Measurements from ENCODE around the gene PPIE.
"Not testable (repeated sequence)": the region's sequence is repeated elsewhere in the genome, so short reads cannot be mapped to it uniquely, and the experiment has no call there.

PPIE gene

DNA sequence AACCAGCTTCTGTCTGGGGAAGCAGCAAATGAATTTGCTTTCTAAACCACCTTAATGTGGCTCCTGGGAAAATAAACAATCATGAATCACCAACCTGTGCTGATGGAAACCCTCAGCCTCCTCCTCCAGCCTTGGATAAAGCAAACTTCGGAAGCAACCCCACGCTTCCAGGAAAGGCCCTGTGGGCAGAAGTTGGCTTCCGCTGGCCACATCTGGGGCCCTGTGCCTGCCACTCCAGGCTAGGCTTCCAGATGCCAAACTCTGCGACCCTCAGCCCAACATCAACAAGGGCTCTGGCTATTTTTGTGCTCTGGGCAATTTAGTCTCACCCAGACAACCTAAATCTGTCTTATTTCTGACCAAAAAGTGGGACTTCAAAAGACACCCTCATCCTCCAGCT is 38.6 kb downstream of the PPIE start:
- Histone ChIP-seq H3K4me1 (no peaks in the 10 kb centered on the region), H3K4me3 (no peak overlapping the region), H3K27me3 (peaks cover 0 to 15% of the 10 kb centered on the region in 2 donors), H3K27ac (no peak overlapping the region), H3K36me3 (no peaks in the 10 kb centered on the region), H3K9me3 (no peaks in the 10 kb centered on the region)
- TF ChIP-seq, protein P1, sequence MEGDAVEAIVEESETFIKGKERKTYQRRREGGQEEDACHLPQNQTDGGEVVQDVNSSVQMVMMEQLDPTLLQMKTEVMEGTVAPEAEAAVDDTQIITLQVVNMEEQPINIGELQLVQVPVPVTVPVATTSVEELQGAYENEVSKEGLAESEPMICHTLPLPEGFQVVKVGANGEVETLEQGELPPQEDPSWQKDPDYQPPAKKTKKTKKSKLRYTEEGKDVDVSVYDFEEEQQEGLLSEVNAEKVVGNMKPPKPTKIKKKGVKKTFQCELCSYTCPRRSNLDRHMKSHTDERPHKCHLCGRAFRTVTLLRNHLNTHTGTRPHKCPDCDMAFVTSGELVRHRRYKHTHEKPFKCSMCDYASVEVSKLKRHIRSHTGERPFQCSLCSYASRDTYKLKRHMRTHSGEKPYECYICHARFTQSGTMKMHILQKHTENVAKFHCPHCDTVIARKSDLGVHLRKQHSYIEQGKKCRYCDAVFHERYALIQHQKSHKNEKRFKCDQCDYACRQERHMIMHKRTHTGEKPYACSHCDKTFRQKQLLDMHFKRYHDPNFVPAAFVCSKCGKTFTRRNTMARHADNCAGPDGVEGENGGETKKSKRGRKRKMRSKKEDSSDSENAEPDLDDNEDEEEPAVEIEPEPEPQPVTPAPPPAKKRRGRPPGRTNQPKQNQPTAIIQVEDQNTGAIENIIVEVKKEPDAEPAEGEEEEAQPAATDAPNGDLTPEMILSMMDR (IDR thresholded peaks at IDR 0.05), result no peak
- intact Hi-C loops (cut with DNase I; ENCODE audit: low total_unique reads), result no loop called here
- DNase-seq, result no peak

DNA sequence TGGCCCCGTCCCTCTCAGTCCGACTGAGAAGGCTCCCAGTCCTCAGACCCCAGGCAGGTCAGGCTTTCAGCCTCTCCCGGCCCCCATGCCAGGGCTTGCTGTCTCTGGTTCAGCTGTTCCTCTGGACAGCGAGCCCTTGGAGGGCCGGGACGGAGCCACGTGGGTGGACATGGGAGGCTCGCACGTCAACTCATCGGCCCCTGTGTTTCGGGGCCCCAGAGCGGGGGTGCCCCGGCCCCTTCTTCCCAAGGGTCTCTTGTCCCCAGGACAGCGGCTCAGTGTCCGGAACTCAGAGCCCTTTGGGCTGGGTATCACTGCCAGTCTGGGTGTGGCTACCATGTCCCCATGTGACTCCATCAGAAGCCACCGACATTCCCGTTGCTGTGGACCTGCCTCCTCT is 39.2 kb downstream of the PPIE start:
- H3K27ac ChIP-seq; H3K4me1 ChIP-seq; intact Hi-C loops (cut with DNase I; ENCODE audit: low total_unique reads); H3K9me3 ChIP-seq; DNase-seq; H3K4me3 ChIP-seq; H3K36me3 ChIP-seq: not testable (repeated sequence)
- peaks cover 0 to 15% of the 10 kb centered on the region in 2 donors for H3K27me3 ChIP-seq

DNA sequence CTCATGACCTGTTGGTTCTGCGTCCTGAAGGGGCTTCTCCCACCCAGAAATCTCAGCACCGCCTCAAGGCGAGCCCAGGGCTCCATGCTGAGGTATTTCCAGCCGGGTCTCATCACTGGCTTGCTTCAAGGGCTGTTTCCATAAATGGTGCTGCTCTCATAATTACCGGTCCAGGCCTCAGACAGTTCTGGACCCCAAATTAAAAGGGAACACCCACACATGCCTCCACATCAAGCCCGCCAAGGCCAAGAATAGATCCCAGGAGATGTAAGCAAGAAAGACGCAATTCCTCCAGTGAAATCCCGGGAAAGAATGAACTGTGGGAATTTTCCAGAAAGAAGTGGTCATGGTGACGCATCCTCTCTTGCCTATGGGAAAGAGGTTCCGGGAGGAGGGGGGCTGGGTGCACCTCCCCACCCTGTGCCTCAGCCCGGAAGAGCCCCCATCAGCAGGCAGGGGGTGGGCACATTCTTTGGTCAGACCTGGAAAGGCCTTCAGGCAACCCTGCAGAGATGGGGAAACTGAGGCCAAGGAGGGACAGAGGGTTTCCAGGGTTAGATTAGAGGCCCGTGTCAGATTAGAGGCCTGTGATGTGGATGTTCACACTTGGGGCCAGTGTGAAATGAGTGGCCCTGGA is 39.9 kb downstream of the PPIE start:
- H3K4me3 ChIP-seq; DNase-seq; H3K36me3 ChIP-seq; H3K4me1 ChIP-seq; H3K27ac ChIP-seq; intact Hi-C loops (cut with DNase I; ENCODE audit: low total_unique reads); H3K9me3 ChIP-seq: not testable (repeated sequence)
- H3K27me3 ChIP-seq, result peaks cover 0 to 16% of the 10 kb centered on the region in 2 donors

DNA sequence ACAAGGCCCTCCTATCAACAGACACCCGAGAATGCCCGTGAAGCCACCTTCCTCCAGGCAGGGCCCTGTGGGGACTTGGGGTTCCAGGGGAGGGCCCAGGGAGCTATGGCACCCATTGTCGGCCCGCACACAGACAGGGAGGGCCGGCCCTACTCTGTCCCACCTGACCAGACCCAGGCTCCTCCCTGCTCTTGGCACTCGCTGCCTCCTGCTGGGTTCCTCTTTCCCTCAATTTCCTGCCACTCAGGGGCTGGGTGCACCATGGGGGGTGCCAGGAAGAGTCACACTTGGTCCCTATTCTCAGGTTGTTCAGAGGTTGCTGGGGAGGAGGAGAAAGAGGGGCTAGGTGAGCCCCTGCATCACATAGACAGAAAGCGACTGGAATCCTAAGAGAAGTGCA is 40.5 kb downstream of the PPIE start:
- intact Hi-C loops (cut with DNase I; ENCODE audit: low total_unique reads), result no loop called here
- Histone ChIP-seq H3K36me3 (no peaks in the 10 kb centered on the region), H3K4me1 (no peaks in the 10 kb centered on the region), H3K4me3 (no peak overlapping the region), H3K9me3 (no peaks in the 10 kb centered on the region), H3K27me3 (peaks cover 0 to 18% of the 10 kb centered on the region in 2 donors), H3K27ac (no peak overlapping the region)
- TF ChIP-seq, protein P1 (IDR thresholded peaks at IDR 0.05), result no peak
- DNase-seq, result no peak

DNA sequence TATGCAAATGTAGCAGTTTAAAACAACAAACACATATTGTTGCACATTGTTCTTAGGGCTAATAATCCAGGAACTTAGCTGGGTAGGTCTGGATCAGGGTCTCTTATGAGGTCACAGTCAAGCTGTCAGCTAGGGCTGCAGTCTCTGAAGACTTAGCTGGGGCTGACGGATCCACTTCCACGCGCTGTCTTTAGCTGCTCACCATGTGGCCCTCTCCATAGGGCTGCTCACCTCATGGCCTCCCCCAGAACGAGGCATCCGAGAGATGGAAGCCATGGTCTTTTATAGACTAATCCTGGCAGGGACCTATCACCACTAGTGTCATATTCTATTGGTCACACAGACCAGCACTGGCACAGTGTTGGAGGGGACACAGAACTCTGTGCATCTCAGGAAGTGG is 41.1 kb downstream of the PPIE start:
- peaks cover 0 to 18% of the 10 kb centered on the region in 2 donors for H3K27me3 ChIP-seq
- H3K36me3 ChIP-seq, result no peaks in the 10 kb centered on the region
- H3K27ac ChIP-seq, result no peak overlapping the region
- intact Hi-C loops (cut with DNase I; ENCODE audit: low total_unique reads), result no loop called here
- TF ChIP-seq, protein P1 (IDR thresholded peaks at IDR 0.05), result no peak
- H3K9me3 ChIP-seq, result no peaks in the 10 kb centered on the region
- no peaks in the 10 kb centered on the region for H3K4me1 ChIP-seq
- H3K4me3 ChIP-seq, result no peak overlapping the region
- no peak for DNase-seq

DNA sequence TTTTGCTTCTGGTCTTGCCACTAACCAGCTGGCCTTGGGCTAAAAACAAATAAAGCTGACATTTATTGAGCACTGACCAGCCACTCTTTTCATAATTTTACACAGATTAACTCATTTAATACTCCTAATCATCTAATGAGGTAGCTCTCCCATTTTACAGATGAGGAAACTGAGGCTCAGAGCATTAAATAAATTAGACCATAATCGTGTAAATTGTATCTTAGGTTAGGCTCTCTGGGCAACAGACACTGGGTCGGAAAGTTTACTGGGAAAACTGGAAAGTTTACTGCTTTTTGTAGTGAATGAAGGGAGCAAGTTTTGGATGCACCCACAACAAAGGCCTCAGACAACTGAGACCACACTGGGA is 42.6 kb downstream of the PPIE start:
- Histone ChIP-seq H3K27ac (no peak overlapping the region), H3K36me3 (no peaks in the 10 kb centered on the region), H3K4me3 (no peak overlapping the region), H3K9me3 (no peaks in the 10 kb centered on the region), H3K4me1 (no peaks in the 10 kb centered on the region), H3K27me3 (peaks cover 0 to 20% of the 10 kb centered on the region in 2 donors)
- TF ChIP-seq, protein P1 (IDR thresholded peaks at IDR 0.05), result no peak
- intact Hi-C loops (cut with DNase I; ENCODE audit: low total_unique reads), result no loop called here
- DNase-seq, result no peak

DNA sequence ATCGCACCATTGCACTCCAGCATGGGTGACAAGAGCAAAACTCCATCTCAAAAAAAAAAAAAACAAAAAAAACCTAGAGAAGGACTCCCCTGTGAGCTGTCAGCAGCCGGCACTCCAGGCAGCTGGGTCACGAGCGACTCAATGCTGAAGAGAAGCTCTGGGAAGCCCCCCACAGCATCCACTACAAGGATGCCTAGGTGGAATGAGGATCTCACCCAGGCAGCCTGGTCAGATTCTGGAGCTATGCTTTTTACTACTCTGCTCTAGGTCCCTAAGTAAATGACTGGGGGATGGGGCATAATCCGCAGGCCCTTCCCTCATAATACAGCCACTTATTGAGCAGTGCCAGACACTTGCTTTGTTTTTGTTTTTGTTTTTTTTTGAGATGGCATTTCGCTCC is 43.4 kb downstream of the PPIE start:
- no peak for DNase-seq
- H3K4me3 ChIP-seq, result no peak overlapping the region
- intact Hi-C loops (cut with DNase I; ENCODE audit: low total_unique reads), result no loop called here
- H3K9me3 ChIP-seq, result no peaks in the 10 kb centered on the region
- no peak overlapping the region for H3K27ac ChIP-seq
- H3K27me3 ChIP-seq, result peaks cover 0 to 26% of the 10 kb centered on the region in 2 donors
- TF ChIP-seq, protein P1 (IDR thresholded peaks at IDR 0.05), result no peak
- no peaks in the 10 kb centered on the region for H3K4me1 ChIP-seq
- no peaks in the 10 kb centered on the region for H3K36me3 ChIP-seq

DNA sequence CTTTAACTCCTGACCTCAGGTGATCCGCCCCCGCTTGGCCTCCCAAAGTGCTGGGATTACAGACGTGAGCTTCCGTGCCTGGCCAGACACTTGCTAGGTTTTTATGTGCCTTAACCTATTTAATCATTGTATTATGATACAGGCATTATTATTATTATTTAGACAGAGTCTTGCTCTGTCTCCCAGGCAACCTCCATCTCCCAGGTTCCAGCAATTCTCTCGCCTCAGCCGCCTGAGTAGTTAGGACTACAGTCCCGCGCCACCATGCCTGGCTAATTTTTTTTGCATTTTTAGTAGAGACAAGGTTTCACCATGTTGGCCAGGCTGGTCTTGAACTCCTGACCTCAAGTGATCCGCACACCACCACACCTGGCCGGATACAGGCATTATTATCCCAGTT is 44.0 kb downstream of the PPIE start:
- H3K4me1 ChIP-seq; H3K9me3 ChIP-seq; H3K36me3 ChIP-seq; DNase-seq; intact Hi-C loops (cut with DNase I; ENCODE audit: low total_unique reads); H3K27ac ChIP-seq; H3K4me3 ChIP-seq: not testable (repeated sequence)
- peaks cover 0 to 28% of the 10 kb centered on the region in 2 donors for H3K27me3 ChIP-seq

DNA sequence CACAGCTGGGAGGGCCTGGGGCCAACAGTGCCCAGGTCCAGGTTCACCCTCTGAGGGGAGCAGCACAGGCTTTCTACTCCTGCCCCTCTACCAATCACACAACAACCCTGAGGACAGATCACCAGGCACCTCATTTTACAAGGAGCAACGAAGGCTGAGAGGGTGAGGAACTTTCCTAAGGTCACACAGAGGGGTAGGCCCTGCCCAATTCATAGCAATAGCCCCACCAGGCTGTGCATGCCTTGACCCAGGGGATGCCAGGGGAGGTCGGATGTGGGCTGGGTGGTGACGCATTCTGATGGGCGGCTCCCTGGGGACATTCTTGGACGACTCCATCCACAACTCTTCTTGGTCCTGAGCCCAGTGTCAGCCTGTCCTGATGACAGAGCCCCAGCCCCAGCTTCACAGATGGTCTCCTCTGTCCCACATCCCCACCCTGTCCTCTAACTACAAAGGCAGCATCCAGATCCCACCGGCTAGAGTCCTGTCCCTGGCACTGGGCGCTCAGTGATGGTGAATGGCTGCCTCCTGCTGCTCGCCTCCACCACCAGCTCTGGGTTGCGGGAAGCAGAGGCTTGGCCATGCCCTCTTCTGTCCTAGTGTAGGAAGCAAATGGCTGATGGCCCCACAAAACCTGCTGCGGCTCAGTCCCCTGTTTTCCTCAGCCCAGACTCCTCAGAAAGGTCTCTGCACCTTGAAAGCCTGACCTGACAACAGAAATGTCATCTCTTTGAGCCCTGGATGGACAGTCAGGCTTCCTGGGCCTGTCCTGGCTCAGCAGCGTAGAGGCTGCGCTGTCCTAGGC is 47.8 kb downstream of the PPIE start:
- H3K4me3 ChIP-seq; intact Hi-C loops (cut with DNase I; ENCODE audit: low total_unique reads); H3K9me3 ChIP-seq; DNase-seq; H3K27ac ChIP-seq; H3K36me3 ChIP-seq: not testable (repeated sequence)
- Histone ChIP-seq H3K4me1 (peaks cover 0 to 15% (median 7%) of the 10 kb centered on the region in 4 donors), H3K27me3 (peaks cover 0 to 41% of the 10 kb centered on the region in 2 donors)

Data from tibial artery (tissue), 4 donors.